Suprapubic skin (tissue), 4 donors: ENCODE results near the gene PCDH1.

Experiments
- EP300 ChIP-seq: sonication (generic); formaldehyde crosslinking; IDR thresholded peaks from one replicate; pipeline ENCODE4 v1.6.1; 2017; ENCODE audit warnings: antibody characterized with exemption
- POLR2A ChIP-seq, 2 donors: fragments of 450-650 bp; IDR thresholded peaks; one replicate each; pipeline ENCODE4 v1.6.1; 2017; ENCODE audit warnings: antibody characterized with exemption in 2 of 2, mild to moderate bottlenecking in 2 of 2, moderate library complexity in 2 of 2
- POLR2AphosphoS5 ChIP-seq, 3 donors: sonication (generic); formaldehyde crosslinking; IDR thresholded peaks; one replicate each; pipeline ENCODE4 v1.6.1; 2017; ENCODE audit warnings: antibody characterized with exemption in 3 of 3
- TF ChIP-seq, protein P1 (sequence below), 2 donors: fragments of 200-600 bp in 1 of 2; fragments of 450-650 bp in 1 of 2; sonication (generic) in 1 of 2; IDR thresholded peaks; one replicate each; pipeline ENCODE4 v1.5.1; 2016 to 2019; ENCODE audit warnings: antibody characterized with exemption in 2 of 2, mild to moderate bottlenecking in 1 of 2, moderate library complexity in 1 of 2

DNA sequence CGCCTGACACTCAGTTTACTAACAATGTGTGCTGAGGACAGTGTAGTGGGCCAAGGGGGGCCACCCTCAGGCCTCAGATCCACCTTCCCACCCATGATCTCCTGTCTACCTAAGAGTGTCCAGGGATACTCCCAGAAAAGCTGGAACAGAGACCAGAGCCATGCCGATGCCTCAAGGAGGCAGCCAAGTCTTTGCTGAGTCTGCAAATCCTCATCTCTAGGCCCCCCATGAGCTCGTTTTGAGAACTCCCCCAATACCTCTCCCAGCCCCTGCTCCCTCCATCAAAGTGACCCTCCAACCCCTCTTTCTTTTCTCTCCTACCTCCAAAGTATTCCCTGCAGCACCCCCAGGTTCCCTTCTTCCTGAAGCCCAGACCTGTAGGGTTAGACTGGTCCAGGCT is 53.5 kb downstream of the PCDH1 start:
- TF ChIP-seq, protein P1, sequence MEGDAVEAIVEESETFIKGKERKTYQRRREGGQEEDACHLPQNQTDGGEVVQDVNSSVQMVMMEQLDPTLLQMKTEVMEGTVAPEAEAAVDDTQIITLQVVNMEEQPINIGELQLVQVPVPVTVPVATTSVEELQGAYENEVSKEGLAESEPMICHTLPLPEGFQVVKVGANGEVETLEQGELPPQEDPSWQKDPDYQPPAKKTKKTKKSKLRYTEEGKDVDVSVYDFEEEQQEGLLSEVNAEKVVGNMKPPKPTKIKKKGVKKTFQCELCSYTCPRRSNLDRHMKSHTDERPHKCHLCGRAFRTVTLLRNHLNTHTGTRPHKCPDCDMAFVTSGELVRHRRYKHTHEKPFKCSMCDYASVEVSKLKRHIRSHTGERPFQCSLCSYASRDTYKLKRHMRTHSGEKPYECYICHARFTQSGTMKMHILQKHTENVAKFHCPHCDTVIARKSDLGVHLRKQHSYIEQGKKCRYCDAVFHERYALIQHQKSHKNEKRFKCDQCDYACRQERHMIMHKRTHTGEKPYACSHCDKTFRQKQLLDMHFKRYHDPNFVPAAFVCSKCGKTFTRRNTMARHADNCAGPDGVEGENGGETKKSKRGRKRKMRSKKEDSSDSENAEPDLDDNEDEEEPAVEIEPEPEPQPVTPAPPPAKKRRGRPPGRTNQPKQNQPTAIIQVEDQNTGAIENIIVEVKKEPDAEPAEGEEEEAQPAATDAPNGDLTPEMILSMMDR (IDR thresholded peaks at IDR 0.05): no peak
- TF ChIP-seq POLR2A (IDR thresholded peaks at IDR 0.05): no peak
- TF ChIP-seq EP300: no peak
- TF ChIP-seq POLR2AphosphoS5 (IDR thresholded peaks at IDR 0.05): no peak
